Measurements from ENCODE around the gene SRSF3. TPM values are rescaled to one million over a fixed set of nuclear protein-coding genes. Genes with fewer than 3 reads are reported as not detected.
A peak's percentile ranks its signal among the peaks of the same experiment; 100 is the strongest.
"Not testable (repeated sequence)": the region's sequence is repeated elsewhere in the genome, so short reads cannot be mapped to it uniquely, and the experiment has no call there.

The SRSF3 gene
- total RNA-seq, 1 donor from 2014 or later: 288 TPM

DNA sequence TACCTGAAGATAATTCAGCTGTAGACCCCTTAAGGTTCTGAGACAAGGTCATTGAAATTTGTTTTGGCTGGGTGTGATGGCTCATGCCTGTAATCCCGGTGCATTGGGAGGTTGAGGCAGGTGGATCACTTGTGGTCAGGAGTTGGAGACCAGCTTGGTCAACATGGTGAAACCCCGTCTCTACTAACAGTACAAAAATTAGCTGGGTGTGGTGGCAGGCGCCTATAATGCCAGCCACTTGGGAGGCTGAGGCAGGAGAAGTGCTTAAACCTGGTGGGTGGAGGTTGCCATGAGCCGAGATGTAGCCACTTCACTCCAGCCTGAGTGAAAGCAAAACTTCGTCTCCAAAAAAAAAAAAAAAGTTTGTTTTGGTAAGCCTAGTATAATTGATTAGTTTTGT, 11.0 kb downstream of the SRSF3 start:
- H3K27ac Mint-ChIP-seq (ENCODE audit: unreplicated experiment): no peak overlapping the region
- peaks cover 2% of the 10 kb centered on the region for H3K9me3 Mint-ChIP-seq (ENCODE audit: unreplicated experiment)
- H3K4me3 Mint-ChIP-seq (ENCODE audit: unreplicated experiment): no peak overlapping the region
- peaks cover 5% of the 10 kb centered on the region for H3K36me3 Mint-ChIP-seq (ENCODE audit: unreplicated experiment)
- no peak for DNase-seq
- TF ChIP-seq, protein P1, sequence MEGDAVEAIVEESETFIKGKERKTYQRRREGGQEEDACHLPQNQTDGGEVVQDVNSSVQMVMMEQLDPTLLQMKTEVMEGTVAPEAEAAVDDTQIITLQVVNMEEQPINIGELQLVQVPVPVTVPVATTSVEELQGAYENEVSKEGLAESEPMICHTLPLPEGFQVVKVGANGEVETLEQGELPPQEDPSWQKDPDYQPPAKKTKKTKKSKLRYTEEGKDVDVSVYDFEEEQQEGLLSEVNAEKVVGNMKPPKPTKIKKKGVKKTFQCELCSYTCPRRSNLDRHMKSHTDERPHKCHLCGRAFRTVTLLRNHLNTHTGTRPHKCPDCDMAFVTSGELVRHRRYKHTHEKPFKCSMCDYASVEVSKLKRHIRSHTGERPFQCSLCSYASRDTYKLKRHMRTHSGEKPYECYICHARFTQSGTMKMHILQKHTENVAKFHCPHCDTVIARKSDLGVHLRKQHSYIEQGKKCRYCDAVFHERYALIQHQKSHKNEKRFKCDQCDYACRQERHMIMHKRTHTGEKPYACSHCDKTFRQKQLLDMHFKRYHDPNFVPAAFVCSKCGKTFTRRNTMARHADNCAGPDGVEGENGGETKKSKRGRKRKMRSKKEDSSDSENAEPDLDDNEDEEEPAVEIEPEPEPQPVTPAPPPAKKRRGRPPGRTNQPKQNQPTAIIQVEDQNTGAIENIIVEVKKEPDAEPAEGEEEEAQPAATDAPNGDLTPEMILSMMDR (IDR thresholded peaks at IDR 0.05; ENCODE audit: partially characterized antibody, unreplicated experiment): no peak
- H3K27me3 Mint-ChIP-seq (ENCODE audit: unreplicated experiment): peaks cover 1% of the 10 kb centered on the region
- peaks cover 22% of the 10 kb centered on the region for H3K4me1 Mint-ChIP-seq (ENCODE audit: low read depth, unreplicated experiment)

DNA sequence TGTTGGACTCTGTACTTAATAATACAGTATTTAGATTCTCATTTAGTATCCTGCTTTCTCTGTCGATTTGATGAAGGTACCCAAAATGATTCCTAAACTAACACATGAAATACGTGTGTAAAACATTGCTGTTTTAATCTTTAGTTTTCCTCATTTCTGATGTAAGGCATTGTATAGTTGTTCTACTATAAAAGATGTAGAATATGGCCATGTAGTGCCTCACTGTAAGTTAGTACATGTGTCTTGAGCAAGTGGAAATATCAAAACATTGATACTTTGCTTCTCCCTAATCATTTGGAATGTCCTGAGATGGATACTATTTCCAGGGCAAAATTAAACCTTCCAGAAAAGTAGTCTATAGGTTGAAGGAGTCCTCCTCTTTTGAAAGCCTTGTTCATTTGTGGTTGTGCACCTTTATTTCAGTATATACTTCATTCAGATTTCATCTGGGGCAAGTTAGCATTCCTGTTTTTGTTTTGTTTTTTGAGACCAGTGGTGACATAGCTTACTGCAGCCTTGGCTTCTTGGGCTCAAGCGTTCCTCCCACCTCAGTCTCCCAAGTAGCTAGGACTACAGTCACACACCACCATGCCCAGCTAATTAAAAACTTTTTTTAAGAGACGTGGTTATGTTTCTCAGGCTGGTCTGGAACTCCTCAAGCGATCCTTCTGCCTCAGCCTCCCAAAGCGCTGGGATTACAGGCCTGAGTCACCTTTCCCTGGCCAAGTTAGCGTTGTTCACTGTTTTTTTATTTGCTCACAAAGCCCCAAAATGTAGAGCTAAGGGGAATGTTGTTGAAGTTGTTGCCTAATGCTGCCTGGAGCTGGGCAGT, 11.6 kb downstream of the SRSF3 start:
- H3K9me3 Mint-ChIP-seq (ENCODE audit: unreplicated experiment): peaks cover 2% of the 10 kb centered on the region
- peaks cover 1% of the 10 kb centered on the region for H3K27me3 Mint-ChIP-seq (ENCODE audit: unreplicated experiment)
- peaks cover 5% of the 10 kb centered on the region for H3K36me3 Mint-ChIP-seq (ENCODE audit: unreplicated experiment)
- H3K27ac Mint-ChIP-seq (ENCODE audit: unreplicated experiment): peak overlapping the region; percentile 22
- no peak overlapping the region for H3K4me3 Mint-ChIP-seq (ENCODE audit: unreplicated experiment)
- TF ChIP-seq, protein P1 (IDR thresholded peaks at IDR 0.05; ENCODE audit: partially characterized antibody, unreplicated experiment): no peak
- no peak for DNase-seq
- peaks cover 19% of the 10 kb centered on the region for H3K4me1 Mint-ChIP-seq (ENCODE audit: low read depth, unreplicated experiment)

DNA sequence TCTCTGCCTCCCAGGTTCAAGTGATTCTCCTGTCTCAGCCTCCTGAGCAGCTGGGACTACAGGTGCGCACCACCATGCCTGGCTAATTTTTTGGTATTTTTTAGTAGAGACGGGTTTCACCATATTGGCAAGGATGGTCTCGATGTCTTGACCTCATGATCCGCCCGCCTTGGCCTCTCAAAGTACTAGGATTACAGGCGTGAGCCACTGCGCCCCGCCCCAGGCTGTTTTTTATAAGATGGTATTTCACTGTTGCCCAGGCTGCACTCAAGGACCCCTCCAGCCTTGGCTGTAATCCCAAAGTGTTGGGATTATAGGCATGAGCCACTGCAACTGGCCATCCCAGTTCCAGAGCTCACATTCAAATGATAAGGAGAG, 13.1 kb downstream of the SRSF3 start:
- not testable (repeated sequence) for H3K27ac Mint-ChIP-seq (ENCODE audit: unreplicated experiment); H3K27me3 Mint-ChIP-seq (ENCODE audit: unreplicated experiment); DNase-seq; H3K9me3 Mint-ChIP-seq (ENCODE audit: unreplicated experiment); H3K36me3 Mint-ChIP-seq (ENCODE audit: unreplicated experiment); H3K4me3 Mint-ChIP-seq (ENCODE audit: unreplicated experiment)
- peaks cover 17% of the 10 kb centered on the region for H3K4me1 Mint-ChIP-seq (ENCODE audit: low read depth, unreplicated experiment)

DNA sequence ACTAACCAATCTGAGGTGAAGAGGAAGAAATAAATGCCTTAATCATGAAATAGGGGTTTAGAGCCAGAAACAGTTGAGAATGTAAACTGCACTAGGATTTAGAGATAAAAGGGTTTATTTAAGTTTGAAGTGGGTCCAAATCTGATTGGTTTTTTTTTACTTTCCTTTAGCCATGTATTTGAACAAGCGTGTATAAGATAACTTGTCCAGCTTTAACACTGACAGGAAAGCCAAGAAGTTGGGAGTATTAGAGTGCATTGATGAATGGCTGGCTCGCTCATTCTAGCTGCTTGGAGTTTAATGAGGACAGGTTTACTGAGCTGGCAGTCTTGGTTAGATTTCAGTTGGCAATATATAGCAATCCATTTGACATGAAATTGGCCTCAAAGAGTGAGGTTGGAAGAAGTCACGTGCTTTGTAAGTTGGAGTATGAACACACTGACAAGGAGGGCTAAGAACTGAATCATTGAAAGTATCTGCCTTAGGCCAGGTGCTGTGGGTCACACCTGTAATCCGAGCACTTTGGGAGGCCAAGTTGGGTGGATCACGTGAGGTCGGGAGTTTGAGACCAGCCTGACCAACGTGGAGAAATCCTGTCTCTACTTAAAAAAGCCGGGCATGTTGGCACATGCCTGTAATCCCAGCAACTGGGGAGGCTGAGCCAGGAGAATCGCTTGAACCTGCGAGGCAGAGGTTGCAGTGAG, 13.7 kb downstream of the SRSF3 start:
- DNase-seq: no peak
- Mint-ChIP-seq H3K4me3 (ENCODE audit: unreplicated experiment) (no peak overlapping the region), H3K27me3 (ENCODE audit: unreplicated experiment) (peaks cover 1% of the 10 kb centered on the region), H3K36me3 (ENCODE audit: unreplicated experiment) (peaks cover 5% of the 10 kb centered on the region), H3K27ac (ENCODE audit: unreplicated experiment) (no peak overlapping the region), H3K9me3 (ENCODE audit: unreplicated experiment) (peaks cover 4% of the 10 kb centered on the region), H3K4me1 (ENCODE audit: low read depth, unreplicated experiment) (peaks cover 15% of the 10 kb centered on the region)
- TF ChIP-seq, protein P1 (IDR thresholded peaks at IDR 0.05; ENCODE audit: partially characterized antibody, unreplicated experiment): no peak

DNA sequence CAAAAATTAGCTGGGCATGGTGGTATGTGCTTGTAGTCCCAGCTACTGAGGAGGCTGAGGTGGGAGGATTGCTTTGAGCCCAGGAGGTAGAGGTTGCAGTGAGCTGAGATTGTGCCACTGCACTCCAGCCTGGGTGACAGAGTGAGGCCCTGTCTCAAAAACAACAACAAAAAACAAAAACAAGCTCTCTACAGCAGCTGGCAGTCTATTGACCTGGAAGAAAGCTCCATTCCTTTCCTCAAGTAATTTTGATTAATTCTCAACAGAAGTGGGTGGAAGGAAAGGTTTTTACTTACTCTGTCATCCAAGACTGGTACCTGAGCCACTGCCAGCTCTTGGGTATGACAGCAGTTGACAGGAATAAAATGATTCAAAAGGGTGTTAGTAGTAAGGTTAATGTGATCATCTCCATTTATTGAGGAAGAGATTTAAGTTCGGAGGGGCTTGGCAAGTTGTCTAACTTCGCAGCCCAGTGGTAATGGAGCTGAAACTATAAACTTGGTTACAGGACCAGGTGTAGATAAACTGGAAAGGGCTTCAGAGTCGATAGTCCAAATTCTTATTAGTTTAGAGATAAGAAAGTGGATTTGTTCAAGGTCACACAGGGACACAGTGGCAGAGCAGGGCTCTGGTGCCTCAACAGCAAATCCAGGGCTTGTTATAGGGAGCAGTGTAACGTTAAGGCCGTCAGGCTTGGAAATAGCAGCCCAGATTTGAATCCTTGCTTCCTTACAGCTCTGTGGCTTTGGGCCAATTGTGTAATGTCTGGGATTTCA, 14.8 kb downstream of the SRSF3 start:
- TF ChIP-seq, protein P1 (IDR thresholded peaks at IDR 0.05; ENCODE audit: partially characterized antibody, unreplicated experiment): no peak
- peaks cover 15% of the 10 kb centered on the region for H3K4me1 Mint-ChIP-seq (ENCODE audit: low read depth, unreplicated experiment)
- DNase-seq: no peak
- peaks cover 1% of the 10 kb centered on the region for H3K27me3 Mint-ChIP-seq (ENCODE audit: unreplicated experiment)
- no peak overlapping the region for H3K27ac Mint-ChIP-seq (ENCODE audit: unreplicated experiment)
- H3K36me3 Mint-ChIP-seq (ENCODE audit: unreplicated experiment): peaks cover 5% of the 10 kb centered on the region
- H3K9me3 Mint-ChIP-seq (ENCODE audit: unreplicated experiment): peaks cover 4% of the 10 kb centered on the region
- H3K4me3 Mint-ChIP-seq (ENCODE audit: unreplicated experiment): no peak overlapping the region

All from glutamatergic neuron (in vitro differentiated cells).